ENCODE results near the gene CDK5RAP1. TPM values are rescaled to one million over a fixed set of nuclear protein-coding genes. Genes with fewer than 3 reads are reported as not detected.

CDK5RAP1 gene
- total and polyA plus RNA-seq, 2 donors (not counting 3 experiments of a cell fraction or from before 2014, with no cell fraction given), result 30.8 to 36.5 TPM

DNA sequence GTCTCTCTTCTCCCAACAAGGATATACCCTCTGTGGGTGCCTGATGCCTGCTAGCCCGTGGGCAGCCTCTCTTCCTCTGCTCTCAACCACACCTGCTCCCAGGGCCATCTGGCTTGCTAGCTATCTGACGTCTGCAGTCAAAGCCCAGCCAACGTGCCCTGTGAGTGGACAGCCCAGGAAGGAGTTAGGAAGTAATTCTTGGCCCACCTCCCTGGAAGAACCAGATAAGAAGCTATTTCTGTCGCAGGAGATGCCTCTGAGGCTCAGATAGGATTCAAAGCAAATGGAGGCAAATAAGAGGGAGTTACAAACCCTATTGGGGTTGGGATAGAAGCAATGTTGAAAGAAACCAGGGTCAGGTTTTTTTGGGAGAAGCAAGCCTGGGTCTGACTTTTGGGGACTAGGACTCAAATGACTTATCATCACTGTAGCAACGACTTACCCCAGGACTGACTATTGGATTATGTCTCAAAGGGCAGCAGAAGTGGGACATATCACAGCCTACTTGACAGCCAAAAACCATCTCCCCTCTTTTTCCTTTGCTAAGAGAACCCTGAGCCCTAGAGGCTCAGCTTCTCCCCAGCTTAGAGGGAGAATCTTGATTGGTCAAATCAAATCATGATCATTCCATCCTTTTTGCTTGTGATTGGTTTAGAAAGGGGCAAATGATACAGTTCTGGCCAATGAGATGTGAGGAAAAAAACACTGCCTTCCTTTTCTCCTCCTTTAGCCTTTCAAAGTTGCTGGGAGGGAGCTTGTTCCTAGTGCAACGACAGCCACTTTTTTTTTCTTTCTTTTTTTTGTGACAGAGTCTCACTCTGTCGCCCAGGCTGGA, 18.0 kb upstream of the CDK5RAP1 start:
- H3K79me2 ChIP-seq (ENCODE audit: control insufficient read depth, insufficient read depth, low read length), result no peaks in the 10 kb centered on the region
- no peaks in the 10 kb centered on the region for H3K4me1 ChIP-seq (ENCODE audit: control insufficient read depth, extremely low read depth, insufficient read depth, low read length)
- ChIA-PET CTCF (interaction anchor here (0.6 to 1.8 kb wide), 4 partner anchors 12 to 234 kb away, joined by 3 to 6 read pairs (median 3); partner anchors contain the start of gene CDK5RAP1), POLR2A (no interaction called here)
- TF ChIP-seq GATA2 (IDR thresholded peaks at IDR 0.05; ENCODE audit: insufficient read depth, insufficient read length, low read depth, low read length), result no peak
- no peak for TF ChIP-seq FOS (IDR thresholded peaks at IDR 0.05; ENCODE audit: borderline replicate concordance, insufficient read depth, low read length)
- H3K4me2 ChIP-seq (ENCODE audit: insufficient read depth, low read length), result no peak overlapping the region
- FAIRE-seq, result no peak
- H3K4me3 ChIP-seq (replicated peaks in 1 of 3; ENCODE audit: insufficient read depth in 1 of 3, low read depth in 1 of 3, low read length in 3 of 3), result no peak overlapping the region
- H3K9me3 ChIP-seq (replicated peaks; ENCODE audit: control insufficient read depth, insufficient read depth, low read length), result no peaks in the 10 kb centered on the region
- no peak overlapping the region for H3K27ac ChIP-seq (ENCODE audit: insufficient read depth, low read depth, low read length)
- no peaks in the 10 kb centered on the region for H3K9me1 ChIP-seq (replicated peaks; ENCODE audit: control insufficient read depth, extremely low read depth, insufficient read depth, low read length)
- H3K9ac ChIP-seq (replicated peaks; ENCODE audit: extremely low read depth, insufficient read depth, low read length), result no peak overlapping the region
- H3K27me3 ChIP-seq (ENCODE audit: control insufficient read depth in 2 of 2, insufficient read depth in 2 of 2, low read length in 2 of 2), result no peaks in the 10 kb centered on the region
- no peaks in the 10 kb centered on the region for H3K36me3 ChIP-seq (ENCODE audit: control insufficient read depth in 2 of 2, extremely low read depth in 1 of 2, insufficient read depth in 2 of 2, low read length in 2 of 2)
- no peak overlapping the region for H2AFZ ChIP-seq (ENCODE audit: low read depth, low read length)
- dilution Hi-C loops (cut with MboI; ENCODE audit: extremely low pct_ligation_motif_present, low sequenced_read_pairs) (no loop called here), intact Hi-C loops (cut with micrococcal nuclease) (no loop called here)
- DNase-seq (ENCODE audit: low read depth, low spot score), result no peak
- H4K20me1 ChIP-seq (replicated peaks; ENCODE audit: control insufficient read depth, extremely low read depth, insufficient read depth, low read length), result no peaks in the 10 kb centered on the region
- BruUV-seq (replicated peaks), result no TSS peak

DNA sequence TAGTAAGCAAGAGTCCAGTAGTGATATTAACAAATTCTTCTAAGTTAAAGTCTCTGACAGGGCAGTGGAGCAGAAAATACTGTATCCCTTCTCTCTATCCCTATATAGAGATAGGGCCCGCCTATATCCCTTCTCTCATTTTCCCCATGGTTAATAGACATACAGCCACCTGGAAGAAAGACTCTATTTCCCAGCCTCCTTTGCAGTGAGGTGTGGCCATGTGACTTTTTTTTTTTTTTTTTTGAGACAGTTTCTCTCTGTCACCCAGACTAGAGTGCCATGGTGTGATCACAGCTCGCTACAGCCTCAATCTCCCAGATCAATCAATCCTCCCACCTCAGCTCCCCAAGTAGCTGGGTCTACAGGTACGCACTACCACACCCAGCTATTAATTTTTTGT, 16.7 kb upstream of the CDK5RAP1 start:
- ChIA-PET CTCF (interaction anchor here (1.8 kb wide), 1 partner anchor 17 kb away, joined by 6 read pairs; the partner anchor contains the start of gene CDK5RAP1), POLR2A (no interaction called here)
- no peak overlapping the region for H3K9ac ChIP-seq (replicated peaks; ENCODE audit: extremely low read depth, insufficient read depth, low read length)
- DNase-seq (ENCODE audit: low read depth, low spot score) (no peak), FAIRE-seq (no peak)
- no peak overlapping the region for H3K4me2 ChIP-seq (ENCODE audit: insufficient read depth, low read length)
- intact Hi-C loops (cut with micrococcal nuclease), result no loop called here
- no peak for TF ChIP-seq POLR2A (IDR thresholded peaks at IDR 0.05; ENCODE audit: low read depth, low read length)
- TF ChIP-seq, protein P1, sequence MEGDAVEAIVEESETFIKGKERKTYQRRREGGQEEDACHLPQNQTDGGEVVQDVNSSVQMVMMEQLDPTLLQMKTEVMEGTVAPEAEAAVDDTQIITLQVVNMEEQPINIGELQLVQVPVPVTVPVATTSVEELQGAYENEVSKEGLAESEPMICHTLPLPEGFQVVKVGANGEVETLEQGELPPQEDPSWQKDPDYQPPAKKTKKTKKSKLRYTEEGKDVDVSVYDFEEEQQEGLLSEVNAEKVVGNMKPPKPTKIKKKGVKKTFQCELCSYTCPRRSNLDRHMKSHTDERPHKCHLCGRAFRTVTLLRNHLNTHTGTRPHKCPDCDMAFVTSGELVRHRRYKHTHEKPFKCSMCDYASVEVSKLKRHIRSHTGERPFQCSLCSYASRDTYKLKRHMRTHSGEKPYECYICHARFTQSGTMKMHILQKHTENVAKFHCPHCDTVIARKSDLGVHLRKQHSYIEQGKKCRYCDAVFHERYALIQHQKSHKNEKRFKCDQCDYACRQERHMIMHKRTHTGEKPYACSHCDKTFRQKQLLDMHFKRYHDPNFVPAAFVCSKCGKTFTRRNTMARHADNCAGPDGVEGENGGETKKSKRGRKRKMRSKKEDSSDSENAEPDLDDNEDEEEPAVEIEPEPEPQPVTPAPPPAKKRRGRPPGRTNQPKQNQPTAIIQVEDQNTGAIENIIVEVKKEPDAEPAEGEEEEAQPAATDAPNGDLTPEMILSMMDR (IDR thresholded peaks at IDR 0.05; ENCODE audit: extremely low read depth in 1 of 2, insufficient read depth in 1 of 2, low read depth in 1 of 2, low read length in 2 of 2), result no peak
- no peak for TF ChIP-seq POLR2AphosphoS5 (IDR thresholded peaks at IDR 0.05; ENCODE audit: insufficient read depth, low read depth, low read length)
- TF ChIP-seq MAX (IDR thresholded peaks at IDR 0.05; ENCODE audit: insufficient read depth, insufficient read length), result no peak
- no peak for TF ChIP-seq FOS (IDR thresholded peaks at IDR 0.05; ENCODE audit: borderline replicate concordance, insufficient read depth, low read length)
- TF ChIP-seq JUN (IDR thresholded peaks at IDR 0.05; ENCODE audit: borderline replicate concordance, insufficient read depth, insufficient read length, low read depth), result no peak
- TF ChIP-seq EZH2 (IDR thresholded peaks at IDR 0.05; ENCODE audit: borderline replicate concordance, low read depth, low read length, severe bottlenecking), result no peak
- TF ChIP-seq MYC (IDR thresholded peaks at IDR 0.05; ENCODE audit: low read depth, low read length), result no peak
- no peak for TF ChIP-seq GATA2 (IDR thresholded peaks at IDR 0.05; ENCODE audit: insufficient read depth, insufficient read length, low read depth, low read length)
- H3K27ac ChIP-seq (ENCODE audit: insufficient read depth, low read depth, low read length), result no peak overlapping the region
- H3K4me1 ChIP-seq (ENCODE audit: control insufficient read depth, extremely low read depth, insufficient read depth, low read length), result no peaks in the 10 kb centered on the region
- H3K9me3 ChIP-seq (replicated peaks; ENCODE audit: control insufficient read depth, insufficient read depth, low read length), result no peaks in the 10 kb centered on the region
- no peaks in the 10 kb centered on the region for H3K79me2 ChIP-seq (ENCODE audit: control insufficient read depth, insufficient read depth, low read length)
- no peaks in the 10 kb centered on the region for H3K27me3 ChIP-seq (ENCODE audit: control insufficient read depth in 2 of 2, insufficient read depth in 2 of 2, low read length in 2 of 2)
- H2AFZ ChIP-seq (ENCODE audit: low read depth, low read length), result no peak overlapping the region
- H3K4me3 ChIP-seq (replicated peaks in 1 of 3; ENCODE audit: insufficient read depth in 1 of 3, low read depth in 1 of 3, low read length in 3 of 3), result no peak overlapping the region
- H3K36me3 ChIP-seq (ENCODE audit: control insufficient read depth in 2 of 2, extremely low read depth in 1 of 2, insufficient read depth in 2 of 2, low read length in 2 of 2), result no peaks in the 10 kb centered on the region
- dilution Hi-C loops (cut with MboI; ENCODE audit: extremely low pct_ligation_motif_present, low sequenced_read_pairs), result no loop called here
- H4K20me1 ChIP-seq (replicated peaks; ENCODE audit: control insufficient read depth, extremely low read depth, insufficient read depth, low read length), result no peaks in the 10 kb centered on the region
- no peaks in the 10 kb centered on the region for H3K9me1 ChIP-seq (replicated peaks; ENCODE audit: control insufficient read depth, extremely low read depth, insufficient read depth, low read length)
- no TSS peak for BruUV-seq (replicated peaks)

Measured in endothelial cell of umbilical vein (primary cell).